WTC11 (cell line): ENCODE results near the gene SRRM3. TPM values are rescaled to one million over a fixed set of nuclear protein-coding genes. Genes with fewer than 3 reads are reported as not detected.

Experiments used
- ATAC-seq: fragments of 200-7000 bp; cut with Tn5 transposase; 2 replicates; pipeline ENCODE4 v1.10.0; 2021; ENCODE audit warnings: mild to moderate bottlenecking, moderate library complexity
- CTCF ChIA-PET: fragments of 300-600 bp; sonication (Branson Sonifier 250); formaldehyde crosslinking; loops from one replicate; lab custom pipeline; 2021; ENCODE audit warnings: antibody characterized with exemption; lab: Charles Lee
- POLR2A ChIA-PET: fragments of 350-600 bp; sonication (Branson Sonifier 250); formaldehyde crosslinking; loops from one replicate; lab custom pipeline; 2021; ENCODE audit warnings: antibody characterized with exemption; lab: Charles Lee
- DNase-seq: peaks from one replicate; pipeline ENCODE4 v3.0.0; 2021; ENCODE audit warnings: low spot score
- H3K27ac Mint-ChIP-seq: 2 replicates; pipeline ENCODE4 v1.8.0; 2021; ENCODE audit warnings: mixed read lengths
- H3K27me3 Mint-ChIP-seq: 2 replicates; pipeline ENCODE4 v1.8.0; 2021; ENCODE audit warnings: low read depth, mild to moderate bottlenecking, moderate library complexity, mixed read lengths
- H3K36me3 Mint-ChIP-seq: 2 replicates; pipeline ENCODE4 v1.8.0; 2021; ENCODE audit warnings: mixed read lengths
- H3K4me1 Mint-ChIP-seq: 2 replicates; pipeline ENCODE4 v1.8.0; 2022; ENCODE audit warnings: mixed read lengths
- H3K4me3 Mint-ChIP-seq: 2 replicates; pipeline ENCODE4 v1.8.0; 2021; ENCODE audit warnings: mild to moderate bottlenecking, moderate library complexity, mixed read lengths
- H3K9me3 Mint-ChIP-seq: 2 replicates; pipeline ENCODE4 v1.8.0; 2021; ENCODE audit warnings: mixed read lengths
- EMX1 ChIP-seq: fragments of 250-450 bp; sonication (Bioruptor Pico); IDR thresholded peaks from 2 replicates; pipeline ENCODE4 v1.8.0; 2021; ENCODE audit warnings: mild to moderate bottlenecking
- ESRRA ChIP-seq: sonication (generic); formaldehyde crosslinking; IDR thresholded peaks from 2 replicates; pipeline ENCODE4 v1.8.1; 2022; ENCODE audit warnings: mild to moderate bottlenecking, missing genetic modification reagents, borderline replicate concordance
- FOXP1 ChIP-seq: sonication (generic); formaldehyde crosslinking; IDR thresholded peaks from 2 replicates; pipeline ENCODE4 v1.8.0; 2022; ENCODE audit warnings: missing genetic modification reagents, mild to moderate bottlenecking, moderate library complexity, borderline replicate concordance
- GRHL2 ChIP-seq: fragments of 250-450 bp; sonication (Bioruptor Pico); IDR thresholded peaks from 2 replicates; pipeline ENCODE4 v1.8.0; 2022; ENCODE audit warnings: mild to moderate bottlenecking, moderate library complexity; ENCODE audit not compliant: insufficient replicate concordance, severe bottlenecking
- JUN ChIP-seq: sonication (generic); formaldehyde crosslinking; IDR thresholded peaks from 2 replicates; pipeline ENCODE4 v1.8.0; 2023; ENCODE audit warnings: mild to moderate bottlenecking, missing genetic modification reagents
- KAT7 ChIP-seq: sonication (generic); formaldehyde crosslinking; IDR thresholded peaks from 2 replicates; pipeline ENCODE4 v1.8.1; 2023; ENCODE audit warnings: missing genetic modification reagents, mild to moderate bottlenecking, borderline replicate concordance
- MXD4 ChIP-seq: fragments of 250-450 bp; sonication (Bioruptor Pico); IDR thresholded peaks from 2 replicates; pipeline ENCODE4 v1.8.0; 2021; ENCODE audit warnings: mild to moderate bottlenecking, moderate library complexity, borderline replicate concordance
- NFE2L1 ChIP-seq: sonication (generic); formaldehyde crosslinking; IDR thresholded peaks from 2 replicates; pipeline ENCODE4 v1.8.1; 2023; ENCODE audit warnings: missing genetic modification reagents
- SMAD3 ChIP-seq: sonication (generic); formaldehyde crosslinking; IDR thresholded peaks from 2 replicates; pipeline ENCODE4 v1.8.0; 2022; ENCODE audit warnings: missing genetic modification reagents, mild to moderate bottlenecking, borderline replicate concordance
- SOX15 ChIP-seq: fragments of 250-450 bp; sonication (Bioruptor Pico); IDR thresholded peaks from 2 replicates; pipeline ENCODE4 v1.9.0; 2021; ENCODE audit warnings: mild to moderate bottlenecking
- TCF7 ChIP-seq: sonication (generic); formaldehyde crosslinking; IDR thresholded peaks from 2 replicates; pipeline ENCODE4 v1.8.0; 2022; ENCODE audit warnings: mild to moderate bottlenecking, low read depth, missing genetic modification reagents, moderate library complexity
- TP53 ChIP-seq: sonication (generic); formaldehyde crosslinking; IDR thresholded peaks from 2 replicates; pipeline ENCODE4 v1.8.1; 2023; ENCODE audit warnings: mild to moderate bottlenecking, missing genetic modification reagents
- ZNF121 ChIP-seq: sonication (generic); formaldehyde crosslinking; IDR thresholded peaks from 2 replicates; pipeline ENCODE4 v1.8.0; 2023; ENCODE audit warnings: missing genetic modification reagents
- ZNF219 ChIP-seq: sonication (generic); formaldehyde crosslinking; IDR thresholded peaks from 2 replicates; pipeline ENCODE4 v1.8.0; 2023; ENCODE audit warnings: missing genetic modification reagents, mild to moderate bottlenecking, borderline replicate concordance
- ZNF263 ChIP-seq: sonication (generic); formaldehyde crosslinking; IDR thresholded peaks from 2 replicates; pipeline ENCODE4 v1.8.1; 2022; ENCODE audit warnings: low read depth, mild to moderate bottlenecking, moderate library complexity, missing genetic modification reagents
- total RNA-seq: library from RNA; stranded (reverse); gene quantifications from 3 replicates; pipeline ENCODE4 v1.2.3, GENCODE V29; 2021
- TF ChIP-seq, protein P1 (sequence below): fragments of 250-450 bp; sonication (Bioruptor Pico); IDR thresholded peaks from 2 replicates; pipeline ENCODE4 v2.1.2; 2022; ENCODE audit warnings: mild to moderate bottlenecking, moderate library complexity
- TF ChIP-seq, protein P2 (sequence below): sonication (generic); formaldehyde crosslinking; IDR thresholded peaks from 2 replicates; pipeline ENCODE4 v1.8.1; 2023; ENCODE audit warnings: mild to moderate bottlenecking, missing genetic modification reagents
- TF ChIP-seq, protein P3 (sequence below): sonication (generic); formaldehyde crosslinking; IDR thresholded peaks from 2 replicates; pipeline ENCODE4 v1.8.1; 2023; ENCODE audit warnings: mild to moderate bottlenecking, missing genetic modification reagents, moderate library complexity
- TF ChIP-seq, protein P4 (sequence below): fragments of 250-450 bp; sonication (Bioruptor Pico); IDR thresholded peaks from 2 replicates; pipeline ENCODE4 v1.9.0; 2021; ENCODE audit warnings: mild to moderate bottlenecking
- TF ChIP-seq, protein P5 (sequence below): fragments of 200-600 bp; IDR thresholded peaks from 2 replicates; pipeline ENCODE4 v1.8.0; 2022; ENCODE audit warnings: antibody characterized with exemption
- TF ChIP-seq, protein P6 (sequence below): sonication (generic); formaldehyde crosslinking; IDR thresholded peaks from 2 replicates; pipeline ENCODE4 v1.8.0; 2022; ENCODE audit warnings: mild to moderate bottlenecking, missing genetic modification reagents
- TF ChIP-seq, protein P7 (sequence below): sonication (generic); formaldehyde crosslinking; conservative IDR thresholded peaks from 2 replicates; pipeline ENCODE4 v1.8.1; 2023; ENCODE audit warnings: mild to moderate bottlenecking, low read depth, missing genetic modification reagents, moderate library complexity

Gene SRRM3
- total RNA-seq, 1 experiment from 2014 or later, result 17.7 TPM

DNA sequence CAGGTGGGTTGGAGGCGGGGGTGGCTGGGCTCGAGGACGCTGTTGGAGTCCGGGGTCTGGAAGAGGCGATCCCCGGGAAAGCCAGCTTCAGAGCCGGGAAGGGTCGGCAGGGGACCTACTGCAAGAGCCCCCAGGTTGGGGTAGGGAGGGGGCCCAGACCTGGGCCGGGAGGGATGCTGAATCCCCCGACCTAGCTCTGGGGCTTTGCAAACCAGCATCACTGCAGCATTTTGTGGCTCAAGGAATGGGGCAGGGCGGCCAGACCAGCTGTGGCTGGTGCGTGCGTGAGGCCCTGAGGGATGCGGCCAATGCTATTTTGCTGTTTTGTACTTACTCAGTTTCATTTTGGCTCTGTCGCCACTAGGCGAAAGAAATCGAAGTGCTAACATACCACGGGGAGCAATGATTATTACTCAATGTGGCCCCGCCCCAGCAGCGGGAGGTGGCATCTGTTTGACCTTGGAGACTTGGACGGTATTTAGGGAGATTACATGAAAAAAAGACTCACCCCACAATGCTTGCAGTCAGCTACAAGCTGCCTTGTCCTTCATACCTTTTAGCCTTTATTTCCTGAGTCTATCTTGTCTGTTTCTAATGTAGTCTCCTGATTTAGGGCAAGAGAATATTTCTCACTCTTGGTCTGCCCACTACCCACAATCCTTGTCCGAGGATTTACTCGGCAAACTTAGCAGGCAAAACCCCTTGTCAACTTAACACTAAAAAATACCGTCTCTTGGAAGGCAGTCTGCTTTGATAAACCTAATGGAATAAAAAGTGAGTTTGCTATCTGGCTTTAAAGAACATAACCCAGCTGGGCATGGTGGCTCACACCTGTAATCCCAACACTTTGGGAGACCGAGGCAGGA lies 117.0 kb downstream of the SRRM3 start:
- Mint-ChIP-seq H3K4me3 (peak overlapping the region; percentile 87), H3K27ac (peak overlapping the region; percentile 96), H3K36me3 (no peaks in the 10 kb centered on the region), H3K4me1 (peaks cover 24% of the 10 kb centered on the region), H3K27me3 (no peaks in the 10 kb centered on the region), H3K9me3 (no peaks in the 10 kb centered on the region)
- TF ChIP-seq NFE2L1 (CRISPR knock-in tag), result 0 out of 2 replicates have a peak, but pooled peaks have one; percentile 40
- 0 out of 2 replicates have a peak, but pooled peaks have one; percentile 29 for TF ChIP-seq TCF7
- TF ChIP-seq, protein P1, sequence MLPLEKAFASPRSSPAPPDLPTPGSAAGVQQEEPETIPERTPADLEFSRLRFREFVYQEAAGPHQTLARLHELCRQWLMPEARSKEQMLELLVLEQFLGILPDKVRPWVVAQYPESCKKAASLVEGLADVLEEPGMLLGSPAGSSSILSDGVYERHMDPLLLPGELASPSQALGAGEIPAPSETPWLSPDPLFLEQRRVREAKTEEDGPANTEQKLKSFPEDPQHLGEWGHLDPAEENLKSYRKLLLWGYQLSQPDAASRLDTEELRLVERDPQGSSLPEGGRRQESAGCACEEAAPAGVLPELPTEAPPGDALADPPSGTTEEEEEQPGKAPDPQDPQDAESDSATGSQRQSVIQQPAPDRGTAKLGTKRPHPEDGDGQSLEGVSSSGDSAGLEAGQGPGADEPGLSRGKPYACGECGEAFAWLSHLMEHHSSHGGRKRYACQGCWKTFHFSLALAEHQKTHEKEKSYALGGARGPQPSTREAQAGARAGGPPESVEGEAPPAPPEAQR (CRISPR knock-in tag), result no peak
- 0 out of 2 replicates have a peak, but pooled peaks have one; percentile 11 for TF ChIP-seq EMX1
- 0 out of 2 replicates have a peak, but pooled peaks have one; percentile 62 for TF ChIP-seq ESRRA (CRISPR knock-in tag)
- no peak for TF ChIP-seq ZNF219 (CRISPR knock-in tag)
- peak; percentile 25; the same call in 1 of the 2 replicates for TF ChIP-seq FOXP1 (CRISPR knock-in tag)
- no peak for TF ChIP-seq SOX15 (CRISPR knock-in tag)
- ChIA-PET CTCF (interaction anchor here (0.8 to 3.0 kb wide), 20 partner anchors 10 to 452 kb away, joined by 3 to 19 read pairs (median 4); partner anchors contain the start of genes MDH2 and STYXL1), POLR2A (interaction anchor here (0.5 to 2.8 kb wide), 23 partner anchors 12 to 477 kb away, joined by 3 to 17 read pairs (median 4); partner anchors contain the start of genes MDH2, SSC4D, STYXL1 and YWHAG)
- peak; percentile 62 for DNase-seq
- ATAC-seq, result peak; percentile 11

DNA sequence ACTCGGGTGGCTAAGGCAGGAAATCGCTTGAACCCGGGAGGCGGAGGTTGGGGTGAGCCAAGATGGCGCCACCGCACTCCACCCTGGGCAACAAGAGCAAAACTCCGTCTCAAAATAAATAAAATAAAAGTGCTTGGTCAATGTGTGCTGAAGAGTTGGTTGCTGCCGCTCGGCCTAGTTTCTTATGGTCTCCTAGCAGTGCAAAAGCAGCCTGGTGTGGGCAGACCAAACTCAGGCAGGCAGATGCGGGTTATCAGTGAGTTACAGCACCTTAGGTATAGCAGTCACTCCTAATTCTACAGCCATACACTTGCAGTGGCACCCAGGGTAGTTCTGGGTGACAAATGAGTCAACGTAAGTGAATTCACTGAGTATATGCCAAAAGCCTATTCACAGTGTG lies 123.4 kb downstream of the SRRM3 start:
- H3K4me3 Mint-ChIP-seq, result no peak overlapping the region
- H3K4me1 Mint-ChIP-seq, result no peaks in the 10 kb centered on the region
- ChIA-PET POLR2A (interaction anchor here (1.3 kb wide), 1 partner anchor 34 kb away, joined by 6 read pairs; the partner anchor contains the start of gene YWHAG), CTCF (no interaction called here)
- peaks cover 47% of the 10 kb centered on the region for H3K36me3 Mint-ChIP-seq
- no peak for DNase-seq
- H3K27ac Mint-ChIP-seq, result no peak overlapping the region
- H3K9me3 Mint-ChIP-seq, result no peaks in the 10 kb centered on the region
- ATAC-seq, result no peak
- no peaks in the 10 kb centered on the region for H3K27me3 Mint-ChIP-seq
- TF ChIP-seq, protein P2, sequence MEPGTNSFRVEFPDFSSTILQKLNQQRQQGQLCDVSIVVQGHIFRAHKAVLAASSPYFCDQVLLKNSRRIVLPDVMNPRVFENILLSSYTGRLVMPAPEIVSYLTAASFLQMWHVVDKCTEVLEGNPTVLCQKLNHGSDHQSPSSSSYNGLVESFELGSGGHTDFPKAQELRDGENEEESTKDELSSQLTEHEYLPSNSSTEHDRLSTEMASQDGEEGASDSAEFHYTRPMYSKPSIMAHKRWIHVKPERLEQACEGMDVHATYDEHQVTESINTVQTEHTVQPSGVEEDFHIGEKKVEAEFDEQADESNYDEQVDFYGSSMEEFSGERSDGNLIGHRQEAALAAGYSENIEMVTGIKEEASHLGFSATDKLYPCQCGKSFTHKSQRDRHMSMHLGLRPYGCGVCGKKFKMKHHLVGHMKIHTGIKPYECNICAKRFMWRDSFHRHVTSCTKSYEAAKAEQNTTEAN (CRISPR knock-in tag), result no peak
- TF ChIP-seq ZNF121 (CRISPR knock-in tag) (no peak), TP53 (CRISPR knock-in tag) (no peak), SOX15 (CRISPR knock-in tag) (no peak), KAT7 (no peak), TCF7 (no peak), ZNF263 (no peak), MXD4 (CRISPR knock-in tag) (no peak), SMAD3 (CRISPR knock-in tag) (no peak), GRHL2 (CRISPR knock-in tag) (no peak), JUN (CRISPR knock-in tag) (no peak)
- TF ChIP-seq, protein P3, sequence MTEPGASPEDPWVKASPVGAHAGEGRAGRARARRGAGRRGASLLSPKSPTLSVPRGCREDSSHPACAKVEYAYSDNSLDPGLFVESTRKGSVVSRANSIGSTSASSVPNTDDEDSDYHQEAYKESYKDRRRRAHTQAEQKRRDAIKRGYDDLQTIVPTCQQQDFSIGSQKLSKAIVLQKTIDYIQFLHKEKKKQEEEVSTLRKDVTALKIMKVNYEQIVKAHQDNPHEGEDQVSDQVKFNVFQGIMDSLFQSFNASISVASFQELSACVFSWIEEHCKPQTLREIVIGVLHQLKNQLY (CRISPR knock-in tag), result no peak
- TF ChIP-seq, protein P4, sequence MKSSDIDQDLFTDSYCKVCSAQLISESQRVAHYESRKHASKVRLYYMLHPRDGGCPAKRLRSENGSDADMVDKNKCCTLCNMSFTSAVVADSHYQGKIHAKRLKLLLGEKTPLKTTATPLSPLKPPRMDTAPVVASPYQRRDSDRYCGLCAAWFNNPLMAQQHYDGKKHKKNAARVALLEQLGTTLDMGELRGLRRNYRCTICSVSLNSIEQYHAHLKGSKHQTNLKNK (CRISPR knock-in tag), result no peak
- TF ChIP-seq, protein P5, sequence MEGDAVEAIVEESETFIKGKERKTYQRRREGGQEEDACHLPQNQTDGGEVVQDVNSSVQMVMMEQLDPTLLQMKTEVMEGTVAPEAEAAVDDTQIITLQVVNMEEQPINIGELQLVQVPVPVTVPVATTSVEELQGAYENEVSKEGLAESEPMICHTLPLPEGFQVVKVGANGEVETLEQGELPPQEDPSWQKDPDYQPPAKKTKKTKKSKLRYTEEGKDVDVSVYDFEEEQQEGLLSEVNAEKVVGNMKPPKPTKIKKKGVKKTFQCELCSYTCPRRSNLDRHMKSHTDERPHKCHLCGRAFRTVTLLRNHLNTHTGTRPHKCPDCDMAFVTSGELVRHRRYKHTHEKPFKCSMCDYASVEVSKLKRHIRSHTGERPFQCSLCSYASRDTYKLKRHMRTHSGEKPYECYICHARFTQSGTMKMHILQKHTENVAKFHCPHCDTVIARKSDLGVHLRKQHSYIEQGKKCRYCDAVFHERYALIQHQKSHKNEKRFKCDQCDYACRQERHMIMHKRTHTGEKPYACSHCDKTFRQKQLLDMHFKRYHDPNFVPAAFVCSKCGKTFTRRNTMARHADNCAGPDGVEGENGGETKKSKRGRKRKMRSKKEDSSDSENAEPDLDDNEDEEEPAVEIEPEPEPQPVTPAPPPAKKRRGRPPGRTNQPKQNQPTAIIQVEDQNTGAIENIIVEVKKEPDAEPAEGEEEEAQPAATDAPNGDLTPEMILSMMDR, result no peak
- TF ChIP-seq, protein P1 (CRISPR knock-in tag), result no peak
- TF ChIP-seq, protein P6, sequence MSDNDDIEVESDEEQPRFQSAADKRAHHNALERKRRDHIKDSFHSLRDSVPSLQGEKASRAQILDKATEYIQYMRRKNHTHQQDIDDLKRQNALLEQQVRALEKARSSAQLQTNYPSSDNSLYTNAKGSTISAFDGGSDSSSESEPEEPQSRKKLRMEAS (CRISPR knock-in tag), result no peak
- TF ChIP-seq, protein P7, sequence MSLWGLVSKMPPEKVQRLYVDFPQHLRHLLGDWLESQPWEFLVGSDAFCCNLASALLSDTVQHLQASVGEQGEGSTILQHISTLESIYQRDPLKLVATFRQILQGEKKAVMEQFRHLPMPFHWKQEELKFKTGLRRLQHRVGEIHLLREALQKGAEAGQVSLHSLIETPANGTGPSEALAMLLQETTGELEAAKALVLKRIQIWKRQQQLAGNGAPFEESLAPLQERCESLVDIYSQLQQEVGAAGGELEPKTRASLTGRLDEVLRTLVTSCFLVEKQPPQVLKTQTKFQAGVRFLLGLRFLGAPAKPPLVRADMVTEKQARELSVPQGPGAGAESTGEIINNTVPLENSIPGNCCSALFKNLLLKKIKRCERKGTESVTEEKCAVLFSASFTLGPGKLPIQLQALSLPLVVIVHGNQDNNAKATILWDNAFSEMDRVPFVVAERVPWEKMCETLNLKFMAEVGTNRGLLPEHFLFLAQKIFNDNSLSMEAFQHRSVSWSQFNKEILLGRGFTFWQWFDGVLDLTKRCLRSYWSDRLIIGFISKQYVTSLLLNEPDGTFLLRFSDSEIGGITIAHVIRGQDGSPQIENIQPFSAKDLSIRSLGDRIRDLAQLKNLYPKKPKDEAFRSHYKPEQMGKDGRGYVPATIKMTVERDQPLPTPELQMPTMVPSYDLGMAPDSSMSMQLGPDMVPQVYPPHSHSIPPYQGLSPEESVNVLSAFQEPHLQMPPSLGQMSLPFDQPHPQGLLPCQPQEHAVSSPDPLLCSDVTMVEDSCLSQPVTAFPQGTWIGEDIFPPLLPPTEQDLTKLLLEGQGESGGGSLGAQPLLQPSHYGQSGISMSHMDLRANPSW, result no peak
